ENCODE results near the gene STK17B.
"Not testable (repeated sequence)": the region's sequence is repeated elsewhere in the genome, so short reads cannot be mapped to it uniquely, and the experiment has no call there.

STK17B gene

GRCh38 chr2:196112418-196113034, 58.9 kb downstream of the STK17B start:
- peak; percentile 80 for DNase-seq (ENCODE audit: low read depth)

GRCh38 chr2:196108604-196109003, 62.8 kb downstream of the STK17B start:
- DNase-seq (ENCODE audit: low read depth): no peak

GRCh38 chr2:196105951-196106350, 65.4 kb downstream of the STK17B start:
- DNase-seq (ENCODE audit: low read depth): no peak

GRCh38 chr2:196104066-196104465, 67.3 kb downstream of the STK17B start:
- no peak for DNase-seq (ENCODE audit: low read depth)

- no peak for DNase-seq (ENCODE audit: low read depth)
These were observed 67.8 kb downstream of the STK17B start for GRCh38 chr2:196103626-196104025.

- DNase-seq (ENCODE audit: low read depth): peak; percentile 69
These were observed 69.9 kb downstream of the STK17B start for GRCh38 chr2:196101325-196101991.

GRCh38 chr2:196099916-196100315, 71.5 kb downstream of the STK17B start:
- no peak for DNase-seq (ENCODE audit: low read depth)

GRCh38 chr2:196097864-196098660, 73.3 kb downstream of the STK17B start:
- DNase-seq (ENCODE audit: low read depth): no peak

GRCh38 chr2:196096982-196097745, 74.2 kb downstream of the STK17B start:
- no peak for DNase-seq (ENCODE audit: low read depth)

- no peak for DNase-seq (ENCODE audit: low read depth)
These were observed 75.1 kb downstream of the STK17B start for GRCh38 chr2:196096264-196096663.

- not testable (repeated sequence) for DNase-seq (ENCODE audit: low read depth)
These were observed 81.9 kb downstream of the STK17B start for GRCh38 chr2:196089448-196089847.

GRCh38 chr2:196088203-196088602, 83.2 kb downstream of the STK17B start:
- peak; percentile 59 for DNase-seq (ENCODE audit: low read depth)

- DNase-seq (ENCODE audit: low read depth): no peak
These were observed 84.6 kb downstream of the STK17B start for GRCh38 chr2:196086517-196087368.

- DNase-seq (ENCODE audit: low read depth): no peak
These were observed 87.8 kb downstream of the STK17B start for GRCh38 chr2:196083601-196084000.
